Epithelial cell of umbilical artery (primary cell): Measurements from ENCODE around the gene KIF1A. TPM values are rescaled to one million over a fixed set of nuclear protein-coding genes. Genes with fewer than 3 reads are reported as not detected.

Experiments
- total RNA-seq: library from RNA; depleted of rRNA; stranded (reverse); fragments of >200 nt; gene quantifications from 2 replicates; pipeline ENCODE4 v1.2.3, GENCODE V29; 2014

KIF1A gene
- total RNA-seq = under 0.01 TPM in 1 of 2 replicates, not detected in the other

GRCh38 chr2:240819858-240820606 lies at the start of gene KIF1A:
TSS of gene KIF1A (minus strand) at chr2:240820219. CDS start at chr2:240797752, 22,467 bp downstream.

GRCh38 chr2:240868286-240869108 lies 48.5 kb upstream of the KIF1A start, which contains the start of gene AGXT:
TSS of gene AGXT (plus strand) at chr2:240868824. CDS start at chr2:240868866, 42 bp downstream.

GRCh38 chr2:240691631-240692420 lies 128.2 kb downstream of the KIF1A start, which contains the start of gene AQP12A:
TSS of gene AQP12A (plus strand) at chr2:240691866. CDS start at chr2:240691914, 48 bp downstream.

GRCh38 chr2:240682431-240683224 lies 137.4 kb downstream of the KIF1A start, which contains the start of gene AQP12B:
TSS of gene AQP12B (minus strand) at chr2:240682885. CDS start at chr2:240682837, 48 bp downstream.

Other genes with a start within 250 kb of the KIF1A start
- gene CAPN10, start 233.5 kb downstream of the KIF1A start, total RNA-seq = 20.1 and 23.7 TPM in 2 replicates
- gene GPR35, start 194.7 kb downstream of the KIF1A start, total RNA-seq = 0.15 TPM in 1 of 2 replicates, not detected in the other
- gene AQP12B, start 137.3 kb downstream of the KIF1A start, total RNA-seq = not detected in 2 replicates
- gene AQP12A, start 128.4 kb downstream of the KIF1A start, total RNA-seq = not detected in 2 replicates
- gene AGXT, start 48.6 kb upstream of the KIF1A start, total RNA-seq = not detected in 2 replicates
- gene MAB21L4, start 75.9 kb upstream of the KIF1A start, total RNA-seq = not detected in 2 replicates
- gene CROCC2, start 86.1 kb upstream of the KIF1A start, total RNA-seq = not detected in 2 replicates
- gene SNED1, start 178.4 kb upstream of the KIF1A start, total RNA-seq = 4.0 and 6.2 TPM in 2 replicates